ENCODE results near the gene APH1A.

Gene APH1A

DNA sequence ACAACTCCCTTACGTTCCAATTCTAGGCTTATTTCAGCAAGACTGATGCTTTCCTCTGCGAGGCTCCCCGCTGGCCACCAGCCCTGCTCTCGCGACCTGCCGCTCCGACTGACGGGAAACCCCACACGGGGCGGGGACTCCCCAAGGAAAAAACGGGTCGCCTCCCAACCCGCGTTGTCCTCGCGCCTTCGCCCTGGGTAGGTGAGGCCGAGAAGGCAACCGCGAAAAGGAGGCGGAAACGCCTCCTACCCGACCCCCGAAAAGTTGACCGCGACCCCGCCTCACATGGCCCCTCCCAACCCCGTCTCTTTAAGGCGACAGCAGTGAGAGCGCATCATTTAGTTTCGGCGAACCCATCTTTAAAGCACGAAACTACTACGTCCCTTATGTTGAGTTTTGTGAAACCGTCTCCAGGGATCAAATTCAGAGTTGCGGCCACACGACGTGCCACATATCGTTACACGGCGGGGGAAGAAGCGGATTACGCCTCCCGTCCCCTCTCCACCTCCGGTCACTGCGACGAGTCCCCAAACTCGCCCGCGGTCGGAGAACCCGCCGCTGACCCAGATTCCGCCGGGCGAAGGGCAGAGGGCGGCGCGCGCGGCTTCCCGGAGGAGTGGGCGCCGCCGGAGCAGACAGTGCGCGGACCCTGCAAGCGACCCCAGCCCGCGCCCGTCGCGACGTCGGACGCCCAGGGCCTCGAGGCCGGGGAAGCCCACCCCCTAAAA is 34.1 kb downstream of the APH1A start:
- TF ChIP-seq, protein P1, sequence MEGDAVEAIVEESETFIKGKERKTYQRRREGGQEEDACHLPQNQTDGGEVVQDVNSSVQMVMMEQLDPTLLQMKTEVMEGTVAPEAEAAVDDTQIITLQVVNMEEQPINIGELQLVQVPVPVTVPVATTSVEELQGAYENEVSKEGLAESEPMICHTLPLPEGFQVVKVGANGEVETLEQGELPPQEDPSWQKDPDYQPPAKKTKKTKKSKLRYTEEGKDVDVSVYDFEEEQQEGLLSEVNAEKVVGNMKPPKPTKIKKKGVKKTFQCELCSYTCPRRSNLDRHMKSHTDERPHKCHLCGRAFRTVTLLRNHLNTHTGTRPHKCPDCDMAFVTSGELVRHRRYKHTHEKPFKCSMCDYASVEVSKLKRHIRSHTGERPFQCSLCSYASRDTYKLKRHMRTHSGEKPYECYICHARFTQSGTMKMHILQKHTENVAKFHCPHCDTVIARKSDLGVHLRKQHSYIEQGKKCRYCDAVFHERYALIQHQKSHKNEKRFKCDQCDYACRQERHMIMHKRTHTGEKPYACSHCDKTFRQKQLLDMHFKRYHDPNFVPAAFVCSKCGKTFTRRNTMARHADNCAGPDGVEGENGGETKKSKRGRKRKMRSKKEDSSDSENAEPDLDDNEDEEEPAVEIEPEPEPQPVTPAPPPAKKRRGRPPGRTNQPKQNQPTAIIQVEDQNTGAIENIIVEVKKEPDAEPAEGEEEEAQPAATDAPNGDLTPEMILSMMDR (IDR thresholded peaks at IDR 0.05), result no peak

DNA sequence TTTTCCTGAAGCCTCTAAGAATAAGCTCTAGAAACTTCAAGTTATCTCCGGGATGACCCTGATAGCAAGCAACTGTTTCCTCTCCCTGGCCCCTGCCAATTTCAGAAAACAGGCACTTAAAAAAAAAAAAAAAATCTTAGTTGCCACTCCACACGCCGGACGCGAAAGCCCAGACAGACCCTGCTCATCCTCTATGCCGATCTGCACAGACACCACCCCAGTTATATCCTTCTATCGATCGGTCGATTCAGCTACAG is 34.6 kb downstream of the APH1A start:
- TF ChIP-seq, protein P1 (IDR thresholded peaks at IDR 0.05), result no peak

DNA sequence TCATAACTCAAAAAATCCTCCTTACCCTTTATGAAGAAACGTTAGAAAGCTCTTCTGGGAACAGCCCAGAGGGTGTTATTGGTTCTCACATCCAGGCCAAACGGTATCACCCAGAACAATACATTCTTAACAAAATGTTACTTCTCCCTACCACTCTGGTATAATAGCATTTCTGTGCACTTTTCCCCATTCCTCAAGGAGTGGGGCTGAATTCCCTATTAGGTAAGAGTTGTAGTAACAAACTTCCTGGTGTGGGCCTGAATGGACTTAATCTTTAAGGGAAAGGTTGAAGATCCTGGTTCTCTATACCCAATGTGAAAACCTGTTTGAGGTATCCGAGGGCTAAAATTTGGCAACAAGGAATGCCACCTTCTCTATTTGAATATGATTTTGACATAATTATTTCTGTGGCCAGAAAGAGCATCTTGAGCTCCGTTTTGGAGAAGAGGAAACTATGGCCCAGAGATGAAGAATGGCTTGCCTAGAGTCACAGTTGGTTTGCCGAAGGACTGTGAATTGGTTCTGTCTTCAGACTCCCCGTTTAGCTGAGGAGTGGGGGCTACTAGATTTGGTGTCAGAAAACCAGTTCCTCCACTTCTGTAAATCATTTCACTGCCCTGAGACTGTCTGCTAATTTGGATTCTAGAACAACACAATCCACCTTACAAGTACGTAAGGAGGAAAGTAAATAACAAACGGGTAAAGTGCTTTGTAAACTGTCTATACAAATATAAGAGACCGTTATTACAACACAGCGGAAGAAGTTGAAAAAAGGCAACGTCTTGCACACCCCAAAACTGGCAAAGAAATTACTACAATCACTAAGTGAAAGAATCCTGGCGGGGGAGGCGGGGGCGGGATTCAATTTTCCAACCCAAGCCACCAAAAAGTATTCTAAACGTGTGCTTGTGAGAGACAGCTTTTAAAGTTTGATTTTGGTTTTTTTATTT is 35.2 kb downstream of the APH1A start:
- TF ChIP-seq, protein P1 (IDR thresholded peaks at IDR 0.05), result no peak

DNA sequence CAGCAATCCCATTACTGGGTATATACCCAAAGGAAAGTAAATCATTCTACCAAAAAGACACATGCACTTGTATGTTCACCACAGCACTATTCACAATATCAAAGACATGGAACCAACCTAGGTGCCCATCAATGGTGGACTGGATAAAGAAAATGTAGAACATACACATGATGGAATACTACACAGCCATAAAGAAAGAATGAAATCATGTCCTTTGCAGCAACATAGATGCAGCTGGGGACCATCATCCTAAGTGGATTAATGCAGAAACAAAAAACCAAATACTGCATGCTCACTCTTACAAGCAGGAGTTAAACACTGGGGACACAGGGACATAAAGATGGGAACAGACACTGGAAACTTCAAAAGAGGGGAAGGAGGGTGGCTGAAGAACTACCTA is 41.6 kb downstream of the APH1A start:
- TF ChIP-seq, protein P1 (IDR thresholded peaks at IDR 0.05), result no peak

GRCh38 chr1:150226486-150226885 is 42.3 kb downstream of the APH1A start:
- TF ChIP-seq, protein P1 (IDR thresholded peaks at IDR 0.05), result no peak

DNA sequence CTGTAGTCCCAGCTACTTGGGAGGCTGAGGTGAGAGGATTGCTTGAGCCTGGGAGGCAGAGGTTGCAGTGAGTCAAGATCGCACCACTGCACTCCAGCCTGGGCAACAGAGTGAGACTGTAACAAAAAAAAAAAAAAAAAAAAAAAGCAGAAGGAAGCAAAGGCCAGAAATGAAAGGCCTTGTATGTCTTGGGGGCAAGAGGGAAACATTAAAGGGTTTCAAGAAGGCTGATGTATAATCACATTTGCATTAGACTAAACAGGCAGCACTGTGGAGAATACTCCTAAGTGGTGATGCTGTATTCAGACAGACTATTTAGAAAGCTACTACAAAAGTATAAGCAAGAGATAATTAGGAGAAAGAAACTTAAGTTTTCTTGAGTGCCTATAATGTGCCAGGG is 43.3 kb downstream of the APH1A start:
- TF ChIP-seq, protein P1 (IDR thresholded peaks at IDR 0.05), result no peak

DNA sequence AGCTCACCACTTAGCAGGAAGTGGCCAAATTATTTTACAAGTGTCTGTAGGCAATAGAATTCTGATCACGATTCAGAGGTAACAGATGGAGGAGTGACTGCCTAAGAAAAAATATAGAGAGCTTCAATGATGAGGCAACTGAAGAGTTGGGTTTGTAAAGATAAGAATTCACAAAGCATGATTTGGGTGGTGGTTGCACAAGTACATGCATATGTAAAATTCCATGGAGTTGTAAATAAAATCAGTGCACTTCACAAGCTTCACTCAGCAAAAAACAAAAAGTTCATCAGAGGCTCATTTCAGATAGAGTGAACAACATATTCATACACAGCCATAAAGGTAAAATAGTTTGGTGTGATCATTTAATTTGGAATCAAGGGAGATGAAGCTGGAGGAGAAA is 43.8 kb downstream of the APH1A start:
- TF ChIP-seq, protein P1 (IDR thresholded peaks at IDR 0.05), result no peak
